Right lobe of liver (tissue), 4 donors: ENCODE measurements around the gene GNG12.

Experiments used
- POLR2A ChIP-seq: fragments of 450-650 bp; IDR thresholded peaks from one replicate; pipeline ENCODE4 v1.6.1; 2017; ENCODE audit warnings: antibody characterized with exemption, mild to moderate bottlenecking
- TF ChIP-seq, protein P1 (sequence below), 4 donors: fragments of 200-600 bp in 3 of 4; fragments of 450-650 bp in 1 of 4; IDR thresholded peaks; one replicate each; pipeline versions ENCODE4 v1.5.1 to v1.8.0; 2016 to 2022; ENCODE audit warnings: antibody characterized with exemption in 4 of 4, mild to moderate bottlenecking in 2 of 4
- donor health status: DM: no; HTN: no; CAD: no.
- donor health status: DM: no; HTN: no; CAD: no.
- donor health status: DM: no; HTN: yes; CAD: no.

DNA sequence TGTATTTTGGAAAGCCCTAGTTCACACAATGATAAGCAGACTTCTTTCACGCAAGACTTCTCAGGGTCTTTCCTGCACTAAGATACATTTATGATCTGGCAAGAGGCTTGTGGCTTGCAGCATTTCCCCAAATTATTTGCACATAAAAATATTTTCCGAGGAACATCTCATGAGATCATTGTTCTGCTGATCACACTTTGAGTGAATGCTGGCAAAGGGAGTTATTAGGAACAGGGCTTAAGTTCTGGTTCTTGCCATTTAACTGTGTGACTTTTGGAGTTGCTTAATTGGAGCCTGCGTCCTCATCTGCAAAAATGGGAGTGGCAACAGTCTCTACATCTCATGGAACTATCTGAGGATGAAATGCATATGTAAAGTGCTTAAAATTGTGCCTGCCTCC, 98.1 kb downstream of the GNG12 start:
- TF ChIP-seq, protein P1, sequence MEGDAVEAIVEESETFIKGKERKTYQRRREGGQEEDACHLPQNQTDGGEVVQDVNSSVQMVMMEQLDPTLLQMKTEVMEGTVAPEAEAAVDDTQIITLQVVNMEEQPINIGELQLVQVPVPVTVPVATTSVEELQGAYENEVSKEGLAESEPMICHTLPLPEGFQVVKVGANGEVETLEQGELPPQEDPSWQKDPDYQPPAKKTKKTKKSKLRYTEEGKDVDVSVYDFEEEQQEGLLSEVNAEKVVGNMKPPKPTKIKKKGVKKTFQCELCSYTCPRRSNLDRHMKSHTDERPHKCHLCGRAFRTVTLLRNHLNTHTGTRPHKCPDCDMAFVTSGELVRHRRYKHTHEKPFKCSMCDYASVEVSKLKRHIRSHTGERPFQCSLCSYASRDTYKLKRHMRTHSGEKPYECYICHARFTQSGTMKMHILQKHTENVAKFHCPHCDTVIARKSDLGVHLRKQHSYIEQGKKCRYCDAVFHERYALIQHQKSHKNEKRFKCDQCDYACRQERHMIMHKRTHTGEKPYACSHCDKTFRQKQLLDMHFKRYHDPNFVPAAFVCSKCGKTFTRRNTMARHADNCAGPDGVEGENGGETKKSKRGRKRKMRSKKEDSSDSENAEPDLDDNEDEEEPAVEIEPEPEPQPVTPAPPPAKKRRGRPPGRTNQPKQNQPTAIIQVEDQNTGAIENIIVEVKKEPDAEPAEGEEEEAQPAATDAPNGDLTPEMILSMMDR (IDR thresholded peaks at IDR 0.05), result no peak
- no peak for TF ChIP-seq POLR2A
